ENCODE measurements around the gene HNF4A. TPM values are rescaled to one million over a fixed set of nuclear protein-coding genes. Genes with fewer than 3 reads are reported as not detected.
A peak's percentile ranks its signal among the peaks of the same experiment; 100 is the strongest.

HNF4A gene
- total and polyA plus RNA-seq, 2 of the 13 experiments (the other 11 are each of a cell fraction or from before 2014, with no cell fraction given), result 80.9 to 169 TPM

- TF ChIP-seq TFDP1 (CRISPR knock-in tag; IDR thresholded peaks at IDR 0.05; ENCODE audit: borderline replicate concordance), result peak; percentile 12; the same call in 1 of the 2 replicates
- TF ChIP-seq ZMYM4 (CRISPR knock-in tag; IDR thresholded peaks at IDR 0.05), result peak; percentile 34; the same call in 1 of the 2 replicates
- peak; percentile 33; the same call in 1 of the 2 replicates for TF ChIP-seq ZGPAT (CRISPR knock-in tag; IDR thresholded peaks at IDR 0.05)
- peak; percentile 83 for TF ChIP-seq ZNF343 (CRISPR knock-in tag; IDR thresholded peaks at IDR 0.05)
- TF ChIP-seq ZNF207 (IDR thresholded peaks at IDR 0.05; ENCODE audit: borderline replicate concordance), result no peak
- peak; percentile 87; the same call in 1 of the 2 replicates for TF ChIP-seq ZNF770 (CRISPR knock-in tag; IDR thresholded peaks at IDR 0.05)
- TF ChIP-seq FOXC1 (CRISPR knock-in tag; IDR thresholded peaks at IDR 0.05; ENCODE audit: borderline replicate concordance), result peak; percentile 16; the same call in 1 of the 2 replicates
- TF ChIP-seq DBP (CRISPR knock-in tag; IDR thresholded peaks at IDR 0.05; ENCODE audit: not compliant biosample characterization), result no peak
- no peak for TF ChIP-seq CBX1 (IDR thresholded peaks at IDR 0.05; ENCODE audit: low read depth)
- no peak for TF ChIP-seq ZSCAN20 (CRISPR knock-in tag; IDR thresholded peaks at IDR 0.05; ENCODE audit: borderline replicate concordance)
- TF ChIP-seq ZNF251 (CRISPR knock-in tag; IDR thresholded peaks at IDR 0.05), result 0 out of 2 replicates have a peak, but pooled peaks have one; percentile 95
- no peak for TF ChIP-seq PRDM4 (CRISPR knock-in tag; IDR thresholded peaks at IDR 0.05; ENCODE audit: borderline replicate concordance)
- TF ChIP-seq ELK4 (CRISPR knock-in tag; IDR thresholded peaks at IDR 0.05; ENCODE audit: borderline replicate concordance), result no peak
- no peak for TF ChIP-seq MEIS1 (CRISPR knock-in tag; IDR thresholded peaks at IDR 0.05; ENCODE audit: borderline replicate concordance)
- no peak for TF ChIP-seq ZNF101 (CRISPR knock-in tag; IDR thresholded peaks at IDR 0.05; ENCODE audit: borderline replicate concordance, low read depth)
- peak; percentile 70; the same call in 1 of the 2 replicates for TF ChIP-seq MTERF4 (CRISPR knock-in tag; IDR thresholded peaks at IDR 0.05)
- peak; percentile 79; the same call in 1 of the 2 replicates for TF ChIP-seq NKX3-1 (CRISPR knock-in tag; IDR thresholded peaks at IDR 0.05)
Measured at GRCh38 chr20:44400970-44401769, 45.7 kb downstream of the HNF4A start (continued).
